ENCODE data around the gene UCN. TPM values are rescaled to one million over a fixed set of nuclear protein-coding genes. Genes with fewer than 3 reads are reported as not detected.
"Not testable (repeated sequence)": the region's sequence is repeated elsewhere in the genome, so short reads cannot be mapped to it uniquely, and the experiment has no call there.

The UCN gene
- total and polyA plus RNA-seq, 4 donors, result 0.34 to 2.0 (median 1.4) TPM

DNA sequence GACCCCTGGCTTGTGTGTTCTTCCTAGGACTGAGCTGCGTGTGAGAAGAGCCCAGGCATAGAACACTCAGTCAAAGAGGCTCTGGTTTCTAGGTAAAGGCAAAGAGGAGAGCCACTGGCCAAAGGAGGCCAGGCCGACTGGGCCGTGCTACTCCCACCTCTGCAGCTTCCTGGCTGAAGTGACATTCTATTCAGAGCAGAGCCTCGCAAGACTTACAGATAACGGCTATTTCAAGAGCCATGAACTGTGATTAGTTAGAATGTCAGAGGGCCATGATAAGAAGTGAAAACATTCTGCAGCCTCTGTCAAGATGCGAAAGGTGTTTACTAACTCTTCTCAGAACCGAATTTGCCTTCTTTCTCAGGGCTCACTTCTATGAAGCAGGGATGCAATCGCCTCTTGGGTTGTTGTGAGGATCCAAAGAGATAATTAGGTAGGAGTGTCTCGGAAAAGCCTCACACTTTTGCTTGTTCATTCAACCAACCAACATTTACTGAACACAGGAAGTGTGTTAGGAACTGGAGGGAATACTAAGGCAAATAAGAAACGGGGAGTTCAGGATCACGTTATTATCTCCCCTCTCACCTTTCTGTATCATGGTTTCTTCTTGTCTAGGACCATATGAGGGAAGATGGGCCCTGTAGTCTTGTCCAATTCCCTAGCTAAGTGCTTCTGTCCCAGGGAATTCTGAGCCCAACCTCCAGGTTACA, 36.5 kb downstream of the UCN start:
- Histone ChIP-seq H3K36me3 (ENCODE audit: control insufficient read depth in 4 of 4, insufficient read depth in 4 of 4, low read length in 4 of 4) (no peaks in the 10 kb centered on the region), H3K27ac (ENCODE audit: low read depth in 1 of 2, low read length in 1 of 2) (peak overlapping the region in 1 of 2 donors; percentile 84), H3K27me3 (ENCODE audit: control insufficient read depth in 3 of 3, insufficient read depth in 3 of 3, low read length in 2 of 3) (peaks cover 0 to 23% (median 21%) of the 10 kb centered on the region in 3 donors), H3K4me1 (ENCODE audit: control insufficient read depth in 5 of 5, insufficient read depth in 5 of 5, low read length in 5 of 5) (peaks cover 0 to 3% (median 0%) of the 10 kb centered on the region in 5 donors), H3K9me3 (ENCODE audit: control insufficient read depth in 4 of 4, insufficient read depth in 3 of 4, low read length in 3 of 4) (no peaks in the 10 kb centered on the region), H3K4me3 (no peak overlapping the region), H3K9ac (ENCODE audit: insufficient read depth in 1 of 2, low read length in 2 of 2) (no peak overlapping the region)
- TF ChIP-seq, protein P1, sequence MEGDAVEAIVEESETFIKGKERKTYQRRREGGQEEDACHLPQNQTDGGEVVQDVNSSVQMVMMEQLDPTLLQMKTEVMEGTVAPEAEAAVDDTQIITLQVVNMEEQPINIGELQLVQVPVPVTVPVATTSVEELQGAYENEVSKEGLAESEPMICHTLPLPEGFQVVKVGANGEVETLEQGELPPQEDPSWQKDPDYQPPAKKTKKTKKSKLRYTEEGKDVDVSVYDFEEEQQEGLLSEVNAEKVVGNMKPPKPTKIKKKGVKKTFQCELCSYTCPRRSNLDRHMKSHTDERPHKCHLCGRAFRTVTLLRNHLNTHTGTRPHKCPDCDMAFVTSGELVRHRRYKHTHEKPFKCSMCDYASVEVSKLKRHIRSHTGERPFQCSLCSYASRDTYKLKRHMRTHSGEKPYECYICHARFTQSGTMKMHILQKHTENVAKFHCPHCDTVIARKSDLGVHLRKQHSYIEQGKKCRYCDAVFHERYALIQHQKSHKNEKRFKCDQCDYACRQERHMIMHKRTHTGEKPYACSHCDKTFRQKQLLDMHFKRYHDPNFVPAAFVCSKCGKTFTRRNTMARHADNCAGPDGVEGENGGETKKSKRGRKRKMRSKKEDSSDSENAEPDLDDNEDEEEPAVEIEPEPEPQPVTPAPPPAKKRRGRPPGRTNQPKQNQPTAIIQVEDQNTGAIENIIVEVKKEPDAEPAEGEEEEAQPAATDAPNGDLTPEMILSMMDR (IDR thresholded peaks at IDR 0.05; ENCODE audit: control extremely low read depth, extremely low read depth), result no peak
- 63 to 77% methylated on average over 11 of the region's 11 CpGs for WGBS, 2 donors
- DNase-seq (no peak), ATAC-seq (ENCODE audit: insufficient read depth, low FRiP score) (no peak)

DNA sequence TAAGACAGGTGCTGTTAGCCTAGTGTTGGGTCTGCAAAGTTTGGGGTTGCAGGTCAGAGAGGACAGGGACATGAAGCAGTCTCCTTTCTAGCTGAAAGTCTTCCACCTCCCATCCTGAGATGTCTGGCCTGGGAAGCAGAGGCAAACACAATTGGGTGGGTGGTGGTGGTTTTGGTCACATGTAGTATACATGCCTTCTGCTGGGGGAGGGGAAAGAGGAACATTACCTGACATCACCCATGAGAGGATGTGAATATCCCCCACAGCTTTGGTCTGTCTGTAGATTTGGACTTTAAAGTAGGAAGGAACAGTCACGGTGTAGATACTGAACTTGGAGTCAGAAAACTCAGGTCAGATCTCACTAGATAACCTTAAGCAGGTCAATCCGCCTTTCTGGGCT, 37.6 kb downstream of the UCN start:
- no peak overlapping the region for H3K4me3 ChIP-seq
- no peak overlapping the region for H3K9ac ChIP-seq (ENCODE audit: insufficient read depth in 1 of 2, low read length in 2 of 2)
- 64 to 66% methylated on average over 2 of the region's 2 CpGs for WGBS, 2 donors
- ATAC-seq (ENCODE audit: insufficient read depth, low FRiP score) (no peak), DNase-seq (no peak)
- H3K36me3 ChIP-seq (ENCODE audit: control insufficient read depth in 4 of 4, insufficient read depth in 4 of 4, low read length in 4 of 4), result no peaks in the 10 kb centered on the region
- H3K9me3 ChIP-seq (ENCODE audit: control insufficient read depth in 4 of 4, insufficient read depth in 3 of 4, low read length in 3 of 4), result no peaks in the 10 kb centered on the region
- TF ChIP-seq, protein P1 (IDR thresholded peaks at IDR 0.05; ENCODE audit: control extremely low read depth, extremely low read depth), result no peak
- peak overlapping the region in 1 of 2 donors; percentile 84 for H3K27ac ChIP-seq (ENCODE audit: low read depth in 1 of 2, low read length in 1 of 2)
- peaks cover 0 to 30% (median 26%) of the 10 kb centered on the region in 3 donors for H3K27me3 ChIP-seq (ENCODE audit: control insufficient read depth in 3 of 3, insufficient read depth in 3 of 3, low read length in 2 of 3)
- H3K4me1 ChIP-seq (ENCODE audit: control insufficient read depth in 5 of 5, insufficient read depth in 5 of 5, low read length in 5 of 5), result peaks cover 0 to 3% (median 0%) of the 10 kb centered on the region in 5 donors

DNA sequence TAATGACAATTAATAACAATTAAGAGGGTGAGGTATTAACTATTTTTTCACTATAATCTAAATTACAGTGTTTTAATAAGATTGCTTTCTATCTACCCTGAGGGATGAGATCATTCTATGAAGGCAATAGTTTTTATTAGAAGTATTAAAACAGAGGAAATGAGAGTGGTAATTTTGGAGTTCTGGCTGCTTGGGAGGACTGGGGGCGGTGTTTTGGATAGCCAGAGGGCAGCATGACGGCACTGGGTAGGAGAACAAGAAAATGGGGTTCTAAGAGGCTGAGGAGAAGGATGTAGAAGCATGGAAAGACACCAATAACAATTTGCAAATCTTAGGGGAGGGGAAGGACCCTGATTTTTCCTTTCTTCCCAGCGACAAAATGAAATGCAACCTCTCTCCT, 38.1 kb downstream of the UCN start:
- Histone ChIP-seq H3K9me3 (ENCODE audit: control insufficient read depth in 4 of 4, insufficient read depth in 3 of 4, low read length in 3 of 4) (no peaks in the 10 kb centered on the region), H3K36me3 (ENCODE audit: control insufficient read depth in 4 of 4, insufficient read depth in 4 of 4, low read length in 4 of 4) (no peaks in the 10 kb centered on the region), H3K27me3 (ENCODE audit: control insufficient read depth in 3 of 3, insufficient read depth in 3 of 3, low read length in 2 of 3) (peaks cover 0 to 35% (median 31%) of the 10 kb centered on the region in 3 donors), H3K27ac (ENCODE audit: low read depth in 1 of 2, low read length in 1 of 2) (peak overlapping the region in 1 of 2 donors; percentile 84), H3K9ac (ENCODE audit: insufficient read depth in 1 of 2, low read length in 2 of 2) (no peak overlapping the region), H3K4me1 (ENCODE audit: control insufficient read depth in 5 of 5, insufficient read depth in 5 of 5, low read length in 5 of 5) (peaks cover 0 to 3% (median 0%) of the 10 kb centered on the region in 5 donors), H3K4me3 (no peak overlapping the region)
- DNase-seq (no peak), ATAC-seq (ENCODE audit: insufficient read depth, low FRiP score) (no peak)
- 88 to 92% methylated on average over 3 of the region's 3 CpGs for WGBS, 2 donors
- TF ChIP-seq, protein P1 (IDR thresholded peaks at IDR 0.05; ENCODE audit: control extremely low read depth, extremely low read depth), result no peak

DNA sequence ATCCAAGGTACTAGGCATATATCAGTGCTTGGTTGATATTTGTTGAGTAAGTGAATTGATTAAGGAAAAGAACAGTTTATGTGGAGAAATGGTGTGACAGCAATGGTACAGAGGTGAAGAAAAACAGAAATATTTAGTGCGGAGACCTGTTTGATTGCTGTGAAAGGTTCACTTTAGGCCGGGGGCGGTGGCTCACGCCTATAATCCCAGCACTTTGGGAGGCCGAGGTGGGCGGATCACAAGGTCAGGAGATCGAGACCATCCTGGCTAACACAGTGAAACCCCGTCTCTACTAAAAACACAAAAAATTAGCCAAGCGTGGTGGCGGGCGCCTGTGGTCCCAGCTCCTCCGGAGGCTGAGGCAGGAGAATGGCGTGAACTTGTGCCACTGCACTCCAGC, 39.9 kb downstream of the UCN start:
- not testable (repeated sequence) for H3K9me3 ChIP-seq (ENCODE audit: control insufficient read depth in 4 of 4, insufficient read depth in 3 of 4, low read length in 3 of 4); ATAC-seq (ENCODE audit: insufficient read depth, low FRiP score); H3K4me3 ChIP-seq; H3K36me3 ChIP-seq (ENCODE audit: control insufficient read depth in 4 of 4, insufficient read depth in 4 of 4, low read length in 4 of 4); H3K4me1 ChIP-seq (ENCODE audit: control insufficient read depth in 5 of 5, insufficient read depth in 5 of 5, low read length in 5 of 5); H3K9ac ChIP-seq (ENCODE audit: insufficient read depth in 1 of 2, low read length in 2 of 2); DNase-seq; H3K27ac ChIP-seq (ENCODE audit: low read depth in 1 of 2, low read length in 1 of 2)
- 94 to 98% methylated on average over 13 of the region's 13 CpGs for WGBS, 2 donors
- peaks cover 0 to 52% (median 41%) of the 10 kb centered on the region in 3 donors for H3K27me3 ChIP-seq (ENCODE audit: control insufficient read depth in 3 of 3, insufficient read depth in 3 of 3, low read length in 2 of 3)

All from lung (tissue), 12 donors.